Measurements from ENCODE around the gene CSMD2. TPM values are rescaled to one million over a fixed set of nuclear protein-coding genes. Genes with fewer than 3 reads are reported as not detected.
"Not testable (repeated sequence)": the region's sequence is repeated elsewhere in the genome, so short reads cannot be mapped to it uniquely, and the experiment has no call there.

The CSMD2 gene
- total RNA-seq, 1 experiment from 2014 or later = 0.03 TPM

DNA sequence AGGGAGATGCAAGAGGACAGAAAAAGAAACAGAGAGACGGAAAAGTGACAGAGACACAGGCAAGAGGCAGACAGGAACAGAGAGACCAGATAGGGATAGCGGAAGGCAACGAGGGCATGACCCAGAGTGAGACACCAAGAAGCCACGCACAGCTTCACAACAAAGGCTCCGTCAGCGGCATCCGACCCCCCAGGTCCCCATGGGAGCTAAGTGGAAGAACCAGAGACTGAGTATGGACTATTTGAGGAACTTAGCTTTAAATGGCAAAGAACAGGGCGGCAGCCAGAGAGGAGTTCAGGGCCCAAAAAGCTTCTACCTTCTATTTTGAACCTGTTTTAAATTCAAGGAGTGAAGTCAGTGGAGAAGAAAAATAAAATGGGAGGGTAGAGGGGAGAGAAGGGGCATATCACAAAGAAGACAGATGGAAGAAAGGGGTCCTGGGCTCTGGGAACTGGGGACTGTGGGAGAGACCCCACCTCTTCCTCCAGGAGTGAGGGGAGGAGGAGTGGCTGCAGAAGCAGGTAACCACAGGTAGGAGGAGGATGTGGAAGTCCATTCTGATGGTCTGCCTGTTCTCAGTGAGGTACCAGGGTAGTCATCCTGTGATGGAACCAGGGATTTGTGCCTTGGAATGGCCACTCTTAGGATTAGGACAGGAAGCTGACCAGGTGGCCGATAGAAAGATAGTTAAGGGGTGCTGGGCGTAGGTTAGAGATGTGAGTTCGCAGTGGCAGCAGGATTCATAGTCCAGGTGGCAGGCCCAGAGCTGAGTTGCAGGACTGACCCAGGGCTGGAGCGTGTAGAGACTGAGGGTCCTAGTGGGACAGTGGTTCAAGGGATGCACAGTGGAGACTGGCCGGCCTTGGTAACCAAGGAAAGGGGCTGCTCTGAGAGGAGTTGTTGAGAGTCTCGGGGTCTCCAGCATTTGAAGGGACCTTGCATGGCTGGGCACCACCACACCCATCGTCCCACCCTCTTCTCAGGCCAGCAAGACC, 37.7 kb downstream of the CSMD2 start:
- no peak for DNase-seq (ENCODE audit: low read depth, low spot score)
- in situ Hi-C loops (cut with HindIII; ENCODE audit: low pct_unique_long_range_greater_than_20kb, low sequenced_read_pairs) = no loop called here

GRCh38 chr1:34126486-34126885, 38.5 kb downstream of the CSMD2 start:
- DNase-seq (ENCODE audit: low read depth, low spot score) = no peak
- in situ Hi-C loops (cut with HindIII; ENCODE audit: low pct_unique_long_range_greater_than_20kb, low sequenced_read_pairs) = no loop called here

DNA sequence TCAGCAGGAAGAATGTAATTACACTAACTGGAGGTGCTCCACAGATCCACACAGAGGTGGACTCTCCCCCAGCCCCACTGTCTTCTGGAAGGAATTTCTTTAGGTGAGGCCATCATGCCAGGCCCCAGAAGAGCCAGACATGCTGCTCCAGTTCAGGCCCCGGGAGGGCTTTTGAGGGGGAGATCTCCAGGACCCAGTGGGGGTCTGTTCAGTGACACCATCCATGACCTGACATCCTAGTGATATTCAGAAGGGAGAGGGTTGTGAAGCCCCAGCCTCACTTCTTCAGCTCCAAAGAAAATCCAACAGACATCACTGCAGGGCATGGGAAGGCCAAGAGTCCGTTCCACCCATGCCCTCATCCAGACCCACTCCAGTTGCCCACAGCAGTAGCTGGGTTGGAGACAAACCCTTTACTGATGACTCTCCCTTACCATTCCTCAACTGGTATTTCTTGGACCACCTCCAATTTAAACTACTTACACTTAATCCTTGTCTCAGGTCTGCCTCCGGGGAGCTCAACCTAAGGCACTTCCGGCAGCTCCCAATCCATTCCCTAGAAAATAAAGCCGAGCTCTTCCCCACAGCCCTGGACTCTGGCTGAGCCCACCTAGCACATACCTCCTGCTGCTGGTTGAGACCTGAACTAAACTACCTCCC, 39.2 kb downstream of the CSMD2 start:
- in situ Hi-C loops (cut with HindIII; ENCODE audit: low pct_unique_long_range_greater_than_20kb, low sequenced_read_pairs) = no loop called here
- DNase-seq (ENCODE audit: low read depth, low spot score) = no peak

DNA sequence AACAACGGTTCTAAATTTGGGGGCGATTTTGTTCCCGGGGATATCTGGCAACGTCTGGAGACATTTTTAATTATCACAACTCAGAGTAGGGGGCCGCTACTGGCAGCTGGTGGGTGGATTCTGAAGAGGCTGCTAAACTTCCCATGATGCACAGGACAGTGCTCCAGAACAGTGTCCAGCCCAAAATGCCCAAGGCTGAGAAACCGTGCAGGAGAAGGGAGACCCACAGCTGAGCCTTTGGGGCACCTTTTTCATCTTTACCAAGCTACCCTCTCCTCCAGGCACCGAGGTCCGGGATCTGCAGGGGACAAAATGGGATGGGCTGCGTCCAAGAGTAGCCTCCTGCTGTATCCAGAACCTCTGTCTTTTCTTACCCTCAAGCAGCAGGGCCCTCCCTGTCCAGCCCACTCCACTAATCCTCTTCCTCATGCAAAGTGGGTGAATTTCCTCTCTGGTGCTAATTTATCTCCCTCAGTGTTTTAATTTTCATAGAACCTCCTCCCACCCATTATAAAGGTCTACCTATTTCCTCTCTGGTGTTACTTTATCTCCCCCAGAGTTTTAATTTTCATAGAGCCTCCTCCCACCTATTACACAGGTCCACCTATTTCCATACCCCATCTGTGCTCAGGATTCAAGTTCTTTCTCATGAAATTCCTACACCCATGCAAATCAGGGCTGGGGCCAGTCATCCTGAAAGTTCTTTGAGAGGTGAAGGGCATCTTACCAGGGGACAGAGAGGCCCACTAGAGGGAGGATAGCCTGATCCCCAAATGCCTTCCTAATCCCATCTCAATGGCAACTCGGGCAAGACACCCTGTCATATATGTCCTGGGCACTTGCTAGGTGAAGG, 42.7 kb downstream of the CSMD2 start:
- DNase-seq (ENCODE audit: low read depth, low spot score) = no peak
- in situ Hi-C loops (cut with HindIII; ENCODE audit: low pct_unique_long_range_greater_than_20kb, low sequenced_read_pairs) = no loop called here

DNA sequence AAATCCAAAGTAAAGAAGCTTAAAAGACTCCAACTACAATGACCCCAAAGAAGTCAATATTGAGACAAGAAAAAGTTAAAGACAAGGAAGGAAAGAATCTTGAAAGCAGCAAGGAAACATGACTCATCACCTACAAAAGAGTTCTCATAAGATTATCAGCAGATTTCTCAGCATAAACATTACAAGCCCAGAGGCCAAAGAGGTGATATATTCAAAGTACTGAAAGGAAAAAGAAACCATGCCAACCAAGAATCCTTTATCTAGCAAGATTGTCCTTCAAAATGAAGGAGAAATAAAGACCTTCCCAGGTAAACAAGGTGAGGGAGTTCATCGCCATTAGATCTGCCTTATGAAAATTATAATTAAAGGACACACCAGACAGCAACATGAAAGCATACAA, 49.8 kb downstream of the CSMD2 start:
- in situ Hi-C loops (cut with HindIII; ENCODE audit: low pct_unique_long_range_greater_than_20kb, low sequenced_read_pairs) = no loop called here
- no peak for DNase-seq (ENCODE audit: low read depth, low spot score)

- in situ Hi-C loops (cut with HindIII; ENCODE audit: low pct_unique_long_range_greater_than_20kb, low sequenced_read_pairs) = no loop called here
- DNase-seq (ENCODE audit: low read depth, low spot score) = peak; percentile 67
These were observed 51.1 kb downstream of the CSMD2 start for GRCh38 chr1:34113887-34114286.

GRCh38 chr1:34113362-34113761, 51.7 kb downstream of the CSMD2 start:
- in situ Hi-C loops (cut with HindIII; ENCODE audit: low pct_unique_long_range_greater_than_20kb, low sequenced_read_pairs) = no loop called here
- peak; percentile 8 for DNase-seq (ENCODE audit: low read depth, low spot score)

GRCh38 chr1:34108711-34109110, 56.3 kb downstream of the CSMD2 start:
- in situ Hi-C loops (cut with HindIII; ENCODE audit: low pct_unique_long_range_greater_than_20kb, low sequenced_read_pairs) = no loop called here

GRCh38 chr1:34108269-34108668, 56.8 kb downstream of the CSMD2 start:
- DNase-seq (ENCODE audit: low read depth, low spot score) = no peak
- in situ Hi-C loops (cut with HindIII; ENCODE audit: low pct_unique_long_range_greater_than_20kb, low sequenced_read_pairs) = no loop called here

More at GRCh38 chr1:34108711-34109110, 56.3 kb downstream of the CSMD2 start:
- no peak for DNase-seq (ENCODE audit: low read depth, low spot score)

DNA sequence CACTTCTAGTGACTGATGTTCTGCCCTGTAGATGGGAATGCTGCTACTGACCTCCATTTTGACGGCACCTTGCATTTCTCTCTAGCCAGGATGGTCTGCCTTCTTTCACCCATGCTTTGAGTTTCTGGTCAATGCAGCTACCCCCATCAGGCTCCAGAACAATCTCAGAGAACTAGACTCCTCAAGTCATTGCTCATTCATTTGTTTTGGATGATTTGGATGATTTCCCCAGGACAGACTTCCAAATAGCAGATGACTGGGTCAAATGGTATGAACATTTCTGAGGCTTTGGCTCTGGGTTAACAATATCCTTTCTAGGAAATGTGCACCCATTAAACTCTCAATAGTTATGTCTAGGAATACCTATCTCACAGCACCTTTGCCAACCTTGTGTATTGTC, 63.9 kb downstream of the CSMD2 start:
- no peak for DNase-seq (ENCODE audit: low read depth, low spot score)
- in situ Hi-C loops (cut with HindIII; ENCODE audit: low pct_unique_long_range_greater_than_20kb, low sequenced_read_pairs) = no loop called here

DNA sequence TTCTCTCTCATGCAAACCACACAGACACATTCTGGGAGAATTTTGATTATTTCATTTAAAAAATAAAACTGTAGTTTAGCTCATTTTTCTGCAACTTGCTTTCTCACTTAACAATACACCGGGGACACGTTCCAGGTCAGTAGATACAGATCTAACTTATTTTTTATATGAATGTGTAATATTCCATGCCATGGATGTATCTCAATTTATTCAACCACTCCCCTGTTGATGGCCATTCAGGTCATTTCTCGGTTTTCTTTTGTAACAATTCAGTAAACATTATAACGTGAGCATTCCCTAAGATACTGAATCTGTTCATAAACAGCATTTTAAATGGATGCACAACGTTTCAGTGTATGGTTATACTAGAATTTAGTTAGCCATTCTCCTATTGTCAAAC, 64.7 kb downstream of the CSMD2 start:
- DNase-seq (ENCODE audit: low read depth, low spot score) = no peak
- in situ Hi-C loops (cut with HindIII; ENCODE audit: low pct_unique_long_range_greater_than_20kb, low sequenced_read_pairs) = no loop called here

DNA sequence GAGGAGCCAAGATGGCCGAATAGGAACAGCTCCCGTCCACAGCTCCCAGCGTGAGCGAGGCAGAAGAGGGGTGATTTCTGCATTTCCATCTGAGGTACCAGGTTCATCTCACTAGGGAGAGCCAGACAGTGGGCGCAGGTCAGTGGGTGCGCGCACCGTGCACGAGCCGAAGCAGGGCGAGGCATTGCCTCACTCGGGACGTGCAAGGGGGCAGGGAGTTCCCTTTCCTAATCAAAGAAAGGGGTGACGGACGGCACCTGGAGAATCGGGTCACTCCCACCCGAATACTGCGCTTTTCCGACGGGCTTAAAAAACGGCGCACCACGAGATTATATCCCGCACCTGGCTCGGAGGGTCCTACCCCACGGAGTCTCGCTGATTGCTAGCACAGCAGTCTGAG, 72.6 kb downstream of the CSMD2 start:
- DNase-seq (ENCODE audit: low read depth, low spot score); in situ Hi-C loops (cut with HindIII; ENCODE audit: low pct_unique_long_range_greater_than_20kb, low sequenced_read_pairs): not testable (repeated sequence)

DNA sequence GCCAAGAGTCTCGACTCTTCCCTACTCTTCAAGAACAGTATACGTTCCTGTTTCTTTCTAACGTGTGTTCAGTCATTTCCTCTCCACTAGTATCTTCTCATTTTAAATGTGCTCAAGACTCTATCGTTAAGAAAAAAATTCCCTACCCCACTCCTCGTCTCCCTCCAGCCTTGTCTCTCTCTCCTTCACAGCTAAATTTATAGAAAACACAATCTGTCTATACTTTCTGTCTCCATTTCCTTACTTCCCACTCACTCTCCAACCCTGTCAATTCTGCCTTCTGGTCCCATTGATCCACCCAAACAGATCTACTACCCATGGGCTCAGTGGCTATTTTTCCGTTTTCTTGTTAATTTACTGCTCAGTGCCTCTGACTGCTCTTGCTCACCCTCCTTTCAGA, 75.3 kb downstream of the CSMD2 start:
- in situ Hi-C loops (cut with HindIII; ENCODE audit: low pct_unique_long_range_greater_than_20kb, low sequenced_read_pairs) = no loop called here
- no peak for DNase-seq (ENCODE audit: low read depth, low spot score)

DNA sequence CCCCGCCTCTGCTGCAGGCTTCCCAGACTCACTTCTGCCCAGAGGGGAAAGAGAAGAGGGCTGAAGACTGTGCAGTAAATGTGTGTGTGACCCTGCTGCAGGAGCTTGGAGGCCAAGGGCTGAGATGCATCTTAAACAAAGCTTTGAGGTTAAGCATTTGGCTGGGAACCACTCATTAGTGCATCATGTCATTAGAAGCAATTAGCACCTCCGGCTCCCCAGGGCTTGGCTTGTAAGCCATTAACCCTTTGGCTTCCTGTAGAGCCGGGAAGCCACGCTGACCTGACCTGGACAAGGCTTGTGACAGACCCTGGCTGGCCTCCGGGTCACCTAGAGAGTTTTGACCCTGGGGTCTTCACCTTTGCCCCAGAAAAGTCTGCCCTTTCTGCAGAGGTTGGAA, 77.0 kb downstream of the CSMD2 start:
- no peak for DNase-seq (ENCODE audit: low read depth, low spot score)
- in situ Hi-C loops (cut with HindIII; ENCODE audit: low pct_unique_long_range_greater_than_20kb, low sequenced_read_pairs) = no loop called here

DNA sequence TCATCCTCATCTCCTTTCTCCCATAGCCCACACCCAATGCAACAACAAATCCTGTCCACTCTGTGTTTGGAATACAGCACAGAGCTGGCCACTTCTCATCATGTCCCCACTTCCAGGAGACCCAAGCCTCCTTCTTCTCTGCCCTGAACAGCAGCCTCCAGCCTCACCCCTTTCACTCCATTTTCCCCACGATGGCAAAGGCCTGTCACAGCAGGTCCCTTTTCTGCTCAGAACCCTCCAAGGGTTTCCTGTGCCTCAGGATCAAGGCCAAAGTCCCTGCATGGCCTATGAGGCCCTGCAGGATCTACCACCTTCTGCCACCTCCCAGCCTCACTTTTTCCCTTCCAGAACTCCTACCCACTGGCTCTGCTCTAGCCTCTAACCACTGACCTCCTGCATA, 78.5 kb downstream of the CSMD2 start:
- DNase-seq (ENCODE audit: low read depth, low spot score) = no peak
- in situ Hi-C loops (cut with HindIII; ENCODE audit: low pct_unique_long_range_greater_than_20kb, low sequenced_read_pairs) = no loop called here

GRCh38 chr1:34083974-34084373, 81.1 kb downstream of the CSMD2 start:
- in situ Hi-C loops (cut with HindIII; ENCODE audit: low pct_unique_long_range_greater_than_20kb, low sequenced_read_pairs) = no loop called here
- DNase-seq (ENCODE audit: low read depth, low spot score) = no peak

GRCh38 chr1:34082085-34082670, 82.9 kb downstream of the CSMD2 start:
- DNase-seq (ENCODE audit: low read depth, low spot score); in situ Hi-C loops (cut with HindIII; ENCODE audit: low pct_unique_long_range_greater_than_20kb, low sequenced_read_pairs): not testable (repeated sequence)

- DNase-seq (ENCODE audit: low read depth, low spot score) = no peak
- in situ Hi-C loops (cut with HindIII; ENCODE audit: low pct_unique_long_range_greater_than_20kb, low sequenced_read_pairs) = no loop called here
These were observed 86.6 kb downstream of the CSMD2 start for GRCh38 chr1:34078383-34078782.
